SHP77 treated with DMSO at 0.1 percent for 48 hours (cell line): Measurements from ENCODE around the gene TTC9C.
"Not testable (repeated sequence)": the region's sequence is repeated elsewhere in the genome, so short reads cannot be mapped to it uniquely, and the experiment has no call there.

Experiments used
- DNase-seq: peaks from one replicate; lab custom pipeline; 2025; lab: John Stamatoyannopoulos, UW

The TTC9C gene

GRCh38 chr11:62728171-62728988, at the start of gene TTC9C:
Gene TTC9C (plus strand): TSS chr11:62728486. CDS start chr11:62728849, 363 bp downstream.
- DNase-seq: peak; percentile 68

- DNase-seq: peak; percentile 74
These were observed 49.3 kb upstream of the TTC9C start, which contains the start of gene UBXN1 for GRCh38 chr11:62678770-62679696. Gene UBXN1 (minus strand): TSS chr11:62679073. CDS start chr11:62678923, 150 bp downstream.

DNA sequence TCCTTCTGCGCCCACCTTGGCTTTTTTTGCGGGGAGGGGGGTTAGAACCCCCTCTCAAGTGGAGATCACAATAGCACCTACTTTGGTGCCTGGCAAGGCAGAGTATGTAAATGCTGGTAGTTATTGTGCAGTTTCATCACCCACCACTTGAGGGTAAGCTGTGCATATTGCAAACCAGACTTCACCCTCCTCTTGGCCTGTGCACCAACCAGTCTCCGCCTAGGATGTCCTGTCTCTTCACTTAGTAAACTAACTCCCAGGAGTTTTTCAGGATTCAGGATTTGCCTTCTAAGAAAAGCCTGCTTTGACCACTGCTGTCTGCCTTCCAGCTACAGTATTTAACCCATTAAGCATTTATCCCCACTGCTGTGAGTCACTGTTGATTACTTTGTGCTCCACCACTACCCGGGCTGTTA, 47.5 kb upstream of the TTC9C start:
- DNase-seq: peak; percentile 78

DNA sequence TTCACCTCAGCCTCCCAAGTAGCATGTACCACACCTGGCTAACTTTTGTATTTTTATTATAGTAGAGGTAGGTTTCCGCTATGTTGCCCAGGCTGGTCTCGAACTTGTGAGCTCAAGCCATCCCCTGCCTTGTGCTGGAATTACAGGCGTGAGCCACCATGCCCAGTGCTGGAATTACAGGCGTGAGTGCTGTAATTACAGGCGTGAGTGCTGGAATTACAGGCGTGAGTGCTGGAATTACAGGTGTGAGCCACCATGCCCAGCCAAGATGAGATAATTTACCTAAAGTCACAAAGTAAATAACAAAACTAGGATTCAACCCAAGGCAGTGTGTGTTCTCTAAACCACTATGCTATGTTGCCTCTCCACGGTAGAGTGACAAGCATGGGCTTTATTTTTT, 45.8 kb upstream of the TTC9C start:
- DNase-seq: no peak

- no peak for DNase-seq
These were observed 40.5 kb upstream of the TTC9C start for GRCh38 chr11:62687508-62688396.

- DNase-seq: no peak
These were observed 39.8 kb upstream of the TTC9C start for GRCh38 chr11:62688491-62688890.

GRCh38 chr11:62689421-62690183, 38.7 kb upstream of the TTC9C start, which contains the start of gene LRRN4CL:
Gene LRRN4CL (minus strand): TSS chr11:62689530. CDS start chr11:62688508, 1,022 bp downstream.
- DNase-seq: no peak

DNA sequence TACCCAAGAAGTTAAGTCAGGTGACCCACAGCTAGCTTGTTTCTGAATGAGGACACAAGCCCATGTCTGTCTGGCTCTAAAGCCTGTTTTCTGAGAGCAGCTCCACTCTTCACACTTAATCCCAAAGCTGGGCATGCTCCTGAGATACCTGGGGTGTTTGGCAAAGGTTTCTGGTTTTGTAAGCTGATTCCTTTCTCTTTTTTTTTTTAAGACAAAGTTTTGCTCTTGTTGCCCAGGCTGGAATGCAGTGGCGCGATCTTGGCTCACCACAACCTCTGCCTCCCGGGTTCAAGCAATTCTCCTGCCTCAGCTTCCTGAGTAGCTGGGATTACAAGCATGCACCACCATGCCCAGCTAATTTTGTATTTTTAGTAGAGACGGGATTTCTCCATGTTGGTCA, 34.7 kb upstream of the TTC9C start:
- not testable (repeated sequence) for DNase-seq

GRCh38 chr11:62694455-62695167, 33.7 kb upstream of the TTC9C start:
- peak; percentile 29 for DNase-seq

GRCh38 chr11:62702246-62702645, 26.0 kb upstream of the TTC9C start:
- no peak for DNase-seq

- not testable (repeated sequence) for DNase-seq
These were observed 24.4 kb upstream of the TTC9C start for GRCh38 chr11:62703921-62704320.

GRCh38 chr11:62705413-62705812, 22.9 kb upstream of the TTC9C start:
- DNase-seq: peak; percentile 9

DNA sequence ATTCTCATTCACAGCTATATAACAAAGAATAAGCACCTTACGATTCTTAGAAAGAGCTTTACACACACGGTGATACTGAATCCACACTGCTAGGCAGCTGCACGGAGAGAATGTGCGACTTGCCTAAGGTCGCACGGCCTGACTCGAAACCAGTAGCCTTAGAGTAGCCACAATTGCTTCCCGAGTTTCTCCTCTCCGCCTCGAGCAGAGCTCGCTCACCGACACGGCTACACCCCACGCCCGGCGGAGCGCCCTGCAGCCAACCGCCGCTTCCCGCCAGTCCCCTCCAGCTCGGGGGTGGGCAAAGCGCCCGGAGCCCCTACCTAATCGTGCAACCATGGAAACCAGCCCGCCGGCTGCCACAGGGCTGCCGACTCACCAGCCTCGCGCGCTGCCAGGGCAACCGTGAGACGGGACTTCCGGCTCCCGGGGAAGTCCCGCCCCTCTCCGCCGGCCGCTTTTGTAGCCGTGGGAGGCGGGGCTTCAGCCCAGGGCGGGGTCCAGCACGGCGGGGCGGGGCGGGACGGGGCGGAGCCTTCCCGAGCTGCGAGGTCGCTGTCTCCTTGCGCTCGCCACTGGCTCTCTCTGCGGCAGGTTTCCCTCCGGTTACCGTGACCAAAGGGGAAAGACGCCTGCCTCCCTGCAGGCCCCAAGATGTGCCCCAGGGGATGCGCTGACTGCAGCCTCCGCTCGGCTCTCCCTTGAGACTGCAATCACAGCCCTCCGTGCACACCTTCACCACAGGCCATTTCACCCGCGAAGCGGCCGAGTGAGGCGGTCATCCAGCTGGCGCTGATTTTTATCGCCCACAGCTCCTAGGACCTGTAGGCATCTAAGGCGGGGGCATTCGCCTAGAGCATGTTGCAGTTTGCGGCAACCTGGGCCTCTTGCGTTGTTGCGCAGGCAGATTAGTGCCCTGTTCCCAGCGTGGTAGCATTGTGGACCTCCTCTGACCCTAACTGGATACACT, 22.1 kb upstream of the TTC9C start:
- peak; percentile 76 for DNase-seq

DNA sequence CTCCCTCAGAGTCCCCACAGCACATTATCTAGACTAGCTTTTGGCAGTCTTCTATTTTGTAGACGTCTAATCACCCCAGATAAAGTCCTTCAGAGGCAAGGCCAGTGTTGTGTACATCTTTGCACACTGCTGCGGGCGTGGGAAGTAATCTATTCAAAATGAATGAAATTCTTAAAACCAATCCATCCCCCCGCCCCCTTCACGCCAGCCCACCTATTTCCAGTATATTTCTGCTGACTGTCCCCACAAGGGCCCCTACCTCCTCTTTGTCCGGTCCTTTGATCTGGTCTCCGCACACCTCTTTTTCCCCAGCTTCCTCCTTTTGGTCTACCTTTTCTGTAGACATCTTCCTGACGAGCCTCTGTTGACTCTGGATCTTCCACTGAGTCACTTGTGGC, 21.4 kb upstream of the TTC9C start:
- DNase-seq: no peak

DNA sequence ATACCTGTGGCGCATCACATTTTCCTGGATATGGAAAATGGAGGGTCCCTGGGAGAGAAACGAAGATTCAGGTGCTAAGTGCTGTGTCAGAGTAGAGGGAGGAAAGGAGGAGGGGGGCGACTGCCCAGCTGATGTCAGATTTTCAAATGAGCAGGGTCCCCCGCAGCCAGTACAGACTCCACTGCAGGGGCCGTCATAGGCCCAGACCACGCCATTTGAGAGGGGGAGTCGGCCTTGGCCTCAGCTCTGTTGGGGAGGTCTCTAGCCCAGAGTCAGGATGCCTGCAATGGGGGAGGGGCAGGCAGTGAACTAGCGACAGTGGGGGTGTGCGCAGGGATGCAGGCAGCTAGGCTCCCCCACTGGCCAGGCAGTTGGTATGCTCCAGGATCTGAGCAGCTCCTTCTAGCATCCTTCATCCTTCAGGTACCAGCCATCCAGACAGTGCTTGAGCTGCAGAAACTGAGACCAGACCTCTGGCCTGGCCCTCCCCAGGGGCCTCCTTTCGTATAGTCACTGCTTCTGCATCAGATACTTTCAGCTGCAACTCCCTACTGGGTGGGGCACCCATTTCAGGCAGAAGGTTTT, 20.9 kb upstream of the TTC9C start, which contains the start of the genes BSCL2 and GNG3:
Gene BSCL2 (minus strand): TSS at position 148 of the 585 bp plus-strand sequence. CDS start 229 bp downstream, outside the sequence.
Gene GNG3 (plus strand): TSS at position 400 of the 585 bp plus-strand sequence. CDS start 620 bp downstream, outside the sequence.
- peak; percentile 56 for DNase-seq

DNA sequence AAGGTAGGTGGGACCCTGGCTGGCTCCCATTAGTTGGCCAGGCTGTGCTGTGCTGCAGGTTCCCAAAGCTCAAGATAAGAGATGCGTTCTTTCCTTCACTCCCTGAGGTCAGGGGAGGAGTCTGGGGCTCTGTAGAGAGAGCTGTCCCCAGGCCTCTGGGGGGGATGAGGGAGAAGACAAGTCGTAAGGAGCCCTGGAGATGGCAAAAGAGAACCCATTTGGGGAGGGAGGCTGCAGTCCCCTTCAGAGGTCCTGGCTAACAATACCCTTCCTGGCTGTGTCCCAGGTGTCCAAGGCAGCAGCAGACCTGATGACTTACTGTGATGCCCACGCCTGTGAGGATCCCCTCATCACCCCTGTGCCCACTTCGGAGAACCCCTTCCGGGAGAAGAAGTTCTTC, 19.9 kb upstream of the TTC9C start:
- no peak for DNase-seq

DNA sequence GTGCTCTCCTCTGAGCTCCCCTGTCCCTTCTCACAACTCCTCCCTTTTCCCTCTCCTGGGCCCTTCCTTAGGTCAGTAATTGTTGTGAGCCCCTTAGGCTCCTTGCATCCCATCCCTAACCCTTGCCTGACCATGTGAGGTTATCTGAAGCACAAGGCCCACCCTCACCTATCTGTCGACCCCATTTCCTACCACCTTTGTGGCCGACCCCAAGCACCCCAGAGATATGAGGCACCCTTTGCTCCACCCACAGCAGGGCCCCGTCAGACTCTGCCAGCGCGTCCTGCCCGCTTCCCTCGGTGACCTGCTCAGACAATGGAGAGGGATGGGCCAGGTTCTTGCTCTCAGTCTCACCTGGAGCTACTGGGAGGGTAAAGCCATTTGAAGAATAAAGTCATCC, 19.5 kb upstream of the TTC9C start:
- no peak for DNase-seq
